Measurements from ENCODE around the gene ATP2B3.

DNA sequence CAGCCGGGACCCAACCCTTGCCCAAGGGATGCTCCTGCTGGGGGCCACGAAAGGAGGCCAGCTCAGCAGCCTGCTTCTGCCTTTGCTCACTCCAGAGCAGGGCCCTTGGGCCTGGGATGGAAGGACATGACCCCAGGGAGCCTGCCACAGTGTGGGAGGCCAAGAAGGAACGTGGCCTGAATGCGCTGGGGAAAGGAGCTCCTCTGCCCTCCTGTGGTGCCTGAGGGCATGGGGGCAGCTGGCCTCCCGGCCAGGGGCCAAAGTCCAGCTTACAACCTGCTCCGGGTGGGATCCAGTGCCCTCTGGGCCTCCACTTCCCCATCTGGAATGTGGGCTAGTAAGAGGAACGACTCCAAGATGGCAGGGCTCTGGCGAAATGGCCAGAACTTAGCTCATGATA is 2.0 kb upstream of the ATP2B3 start:
- TF ChIP-seq ZNF274 (IDR thresholded peaks at IDR 0.05; ENCODE audit: low read depth, low read length) = no peak
- TF ChIP-seq SUZ12 (IDR thresholded peaks at IDR 0.05; ENCODE audit: extremely low read depth, insufficient read depth, insufficient read length) = no peak

All from NT2/D1 (cell line).